IPS-20b (cell line): Measurements from ENCODE around the gene LILRB5.
"Not testable (repeated sequence)": the region's sequence is repeated elsewhere in the genome, so short reads cannot be mapped to it uniquely, and the experiment has no call there.

ENCODE experiments used
- H3K27ac ChIP-seq: one replicate; pipeline ENCODE4 v1.5.1; 2013; ENCODE audit warnings: low read length
- H3K27me3 ChIP-seq: 2 replicates; pipeline ENCODE4 v1.6.1; 2013; ENCODE audit warnings: mild to moderate bottlenecking, low read length, inconsistent platforms; ENCODE audit not compliant: insufficient read depth
- H3K36me3 ChIP-seq: 2 replicates; pipeline ENCODE4 v1.6.1; 2013; ENCODE audit warnings: low read depth, mild to moderate bottlenecking, inconsistent platforms, low read length, moderate library complexity; ENCODE audit not compliant: insufficient read depth
- H3K4me1 ChIP-seq: 2 replicates; pipeline ENCODE4 v1.6.1; 2013; ENCODE audit warnings: mild to moderate bottlenecking, control low read depth, inconsistent platforms, low read length, moderate library complexity; ENCODE audit not compliant: insufficient read depth
- H3K4me3 ChIP-seq: 2 replicates; pipeline ENCODE4 v1.5.1; 2013; ENCODE audit warnings: mild to moderate bottlenecking, low read length, inconsistent platforms
- H3K9ac ChIP-seq: 2 replicates; pipeline ENCODE4 v1.6.1; 2013; ENCODE audit warnings: low read depth, mild to moderate bottlenecking, inconsistent platforms, low read length, moderate library complexity
- H3K9me3 ChIP-seq: 2 replicates; pipeline ENCODE4 v1.6.1; 2013; ENCODE audit warnings: mild to moderate bottlenecking, low read depth, low read length, inconsistent platforms; ENCODE audit not compliant: insufficient read depth

LILRB5 gene

GRCh38 chr19:54252845-54253244, 4.2 kb downstream of the LILRB5 start:
- no peaks in the 10 kb centered on the region for H3K9me3 ChIP-seq
- no peaks in the 10 kb centered on the region; the same call in 1 of the 2 replicates for H3K4me1 ChIP-seq
- H3K4me3 ChIP-seq, result no peak overlapping the region
- H3K9ac ChIP-seq, result no peak overlapping the region
- no peak overlapping the region for H3K27ac ChIP-seq
- no peaks in the 10 kb centered on the region; the same call in 1 of the 2 replicates for H3K27me3 ChIP-seq
- H3K36me3 ChIP-seq, result no peaks in the 10 kb centered on the region

DNA sequence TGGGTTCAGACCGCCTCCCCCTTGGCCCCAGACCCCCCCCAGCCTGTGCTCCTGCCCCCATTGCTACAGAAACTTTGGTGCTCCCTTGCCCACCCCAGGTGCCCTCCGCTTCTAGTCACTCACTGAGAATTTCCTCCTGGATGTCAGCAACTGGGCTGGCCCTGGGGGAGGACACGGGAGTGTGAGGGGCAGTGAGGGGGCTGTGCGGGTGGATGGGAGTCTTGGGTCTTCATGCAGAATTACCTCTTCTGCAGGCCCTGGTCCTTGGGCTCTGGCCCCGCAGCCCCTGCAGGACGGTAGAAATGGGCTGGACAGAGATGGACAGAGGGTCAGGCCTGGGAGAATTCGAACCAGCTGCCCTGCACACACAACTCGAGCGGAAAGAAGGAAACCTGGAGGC, 4.8 kb downstream of the LILRB5 start:
- Histone ChIP-seq H3K27me3 (no peaks in the 10 kb centered on the region; the same call in 1 of the 2 replicates), H3K4me1 (no peaks in the 10 kb centered on the region; the same call in 1 of the 2 replicates)

DNA sequence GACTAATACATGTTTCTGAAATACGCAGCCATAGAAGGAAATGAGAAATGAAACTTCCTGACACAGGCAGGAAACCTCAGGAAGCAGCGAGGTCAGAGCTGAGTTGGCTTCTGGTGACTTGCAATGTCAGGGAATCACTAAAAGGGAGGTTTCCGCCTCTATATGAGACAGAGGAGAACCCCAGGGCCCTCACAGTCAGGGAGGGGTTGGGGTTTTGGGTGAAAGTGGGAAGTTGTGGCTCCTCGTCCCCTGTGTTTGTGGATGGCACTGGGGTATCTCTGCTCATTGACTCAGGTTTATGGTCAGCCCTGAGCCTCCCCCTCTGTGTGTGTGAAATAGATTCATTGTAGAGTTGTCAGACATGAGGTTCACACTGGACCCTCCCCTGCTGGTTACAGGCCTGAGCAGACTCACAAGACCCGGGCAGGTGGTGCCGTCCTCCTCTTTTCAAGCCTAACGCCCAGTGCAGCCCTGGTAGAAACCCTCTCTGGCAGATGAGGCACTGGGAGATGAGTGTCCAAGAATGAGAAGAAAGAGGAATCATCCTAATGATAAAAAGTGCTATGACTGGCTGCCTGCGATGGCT, 9.0 kb downstream of the LILRB5 start:
- no peak overlapping the region for H3K4me3 ChIP-seq
- H3K27ac ChIP-seq, result no peak overlapping the region

More for the DNA sequence above, 4.8 kb downstream of the LILRB5 start:
- Histone ChIP-seq H3K27ac (no peak overlapping the region), H3K9me3 (no peaks in the 10 kb centered on the region), H3K36me3 (no peaks in the 10 kb centered on the region), H3K4me3 (no peak overlapping the region), H3K9ac (no peak overlapping the region)

DNA sequence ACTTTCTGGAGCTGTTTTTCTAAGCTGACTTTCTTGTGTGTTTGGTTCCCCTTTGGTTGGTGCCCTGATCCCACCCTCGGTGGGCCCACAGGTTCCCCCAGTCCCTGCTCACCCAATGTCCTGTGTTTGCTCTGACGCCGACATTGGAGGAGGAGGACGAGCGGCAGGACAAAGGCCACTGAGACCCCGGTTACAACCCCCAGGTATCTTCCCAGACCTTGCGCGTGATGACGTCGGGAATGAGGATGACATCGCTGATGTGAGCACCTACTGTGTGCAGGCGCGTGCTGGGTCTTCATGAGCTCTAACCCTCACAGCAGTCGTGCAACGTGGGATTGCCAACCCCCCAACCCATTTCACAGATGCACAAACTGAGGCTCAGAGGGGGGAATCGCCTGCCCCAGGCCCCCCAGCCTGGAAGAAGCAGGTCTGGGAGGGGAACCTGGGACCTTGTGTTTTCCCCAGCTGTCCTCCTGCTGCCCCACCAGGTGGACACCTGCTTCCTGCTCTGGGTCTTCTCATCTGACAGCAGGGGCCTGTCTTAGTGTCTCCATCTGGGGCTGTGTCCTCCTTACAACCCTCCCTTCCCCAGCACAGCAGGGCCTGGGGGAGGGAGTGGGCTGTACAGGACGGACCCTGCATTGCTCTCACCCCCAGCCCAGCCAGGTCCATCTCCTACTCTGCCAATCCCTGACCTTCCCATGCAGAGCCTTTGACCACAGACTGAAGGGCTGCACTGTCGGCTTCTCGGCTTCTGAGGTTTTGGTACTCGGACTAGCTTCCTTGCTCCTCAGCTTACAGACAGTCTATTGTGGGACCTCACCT, 9.8 kb downstream of the LILRB5 start:
- Histone ChIP-seq H3K4me1 (no peaks in the 10 kb centered on the region), H3K27ac (no peak overlapping the region), H3K9ac (no peak overlapping the region), H3K36me3 (no peaks in the 10 kb centered on the region), H3K27me3 (no peaks in the 10 kb centered on the region), H3K9me3 (no peaks in the 10 kb centered on the region), H3K4me3 (no peak overlapping the region)

More for the DNA sequence above, 9.0 kb downstream of the LILRB5 start:
- H3K9me3 ChIP-seq, result no peaks in the 10 kb centered on the region
- no peaks in the 10 kb centered on the region for H3K27me3 ChIP-seq
- H3K9ac ChIP-seq, result no peak overlapping the region
- no peaks in the 10 kb centered on the region for H3K4me1 ChIP-seq
- no peaks in the 10 kb centered on the region for H3K36me3 ChIP-seq

DNA sequence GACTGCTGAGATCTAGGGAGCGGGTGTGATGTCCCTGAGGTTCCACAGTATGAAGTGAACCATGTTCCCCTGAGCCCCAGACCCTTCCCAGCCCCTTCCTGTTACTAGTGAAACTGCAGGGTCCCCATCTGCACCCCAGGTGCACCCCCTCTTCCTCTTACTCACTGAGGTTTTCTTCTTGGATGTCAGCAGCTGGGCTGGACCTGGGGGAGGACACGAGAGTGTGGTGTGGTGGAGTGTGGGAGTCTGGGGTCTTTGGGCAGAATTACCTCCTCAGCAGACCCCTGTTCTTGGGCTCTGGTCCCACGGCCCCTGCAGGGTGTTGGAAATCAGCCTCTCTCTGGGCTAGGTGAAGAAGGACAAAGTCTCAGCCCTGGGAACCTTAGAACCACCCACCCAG, 11.1 kb downstream of the LILRB5 start:
- Histone ChIP-seq H3K9ac (no peak overlapping the region), H3K27me3 (no peaks in the 10 kb centered on the region), H3K9me3 (no peaks in the 10 kb centered on the region), H3K36me3 (no peaks in the 10 kb centered on the region), H3K4me1 (no peaks in the 10 kb centered on the region), H3K4me3 (no peak overlapping the region), H3K27ac (no peak overlapping the region)

DNA sequence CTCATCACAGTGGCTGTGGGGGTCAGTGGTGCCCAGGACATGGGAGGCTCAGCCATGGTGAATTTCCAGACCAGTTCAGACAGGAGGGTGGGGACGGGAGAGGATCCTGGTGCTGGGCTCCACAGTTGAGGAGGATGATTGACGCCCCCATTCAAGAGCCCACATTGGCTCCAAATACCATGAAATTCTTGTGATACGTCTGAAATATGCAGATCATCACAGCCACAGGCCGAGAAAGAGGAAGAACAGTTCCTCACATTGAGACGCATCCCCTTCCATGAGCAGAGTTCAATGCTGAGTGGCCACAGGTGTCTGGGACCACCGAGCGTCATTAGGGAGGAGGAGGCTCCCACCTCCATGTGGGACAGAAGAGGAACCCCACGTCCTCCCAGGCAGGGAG, 13.3 kb downstream of the LILRB5 start:
- not testable (repeated sequence) for H3K27ac ChIP-seq, H3K4me1 ChIP-seq, H3K9ac ChIP-seq, H3K36me3 ChIP-seq, H3K4me3 ChIP-seq, H3K9me3 ChIP-seq, H3K27me3 ChIP-seq

GRCh38 chr19:54242646-54243045, 14.4 kb downstream of the LILRB5 start, which contains the start of gene LILRA6:
Gene LILRA6, minus strand, starts transcription at chr19:54242790.
- not testable (repeated sequence) for H3K9ac ChIP-seq, H3K4me1 ChIP-seq, H3K9me3 ChIP-seq, H3K4me3 ChIP-seq, H3K27me3 ChIP-seq, H3K36me3 ChIP-seq, H3K27ac ChIP-seq

DNA sequence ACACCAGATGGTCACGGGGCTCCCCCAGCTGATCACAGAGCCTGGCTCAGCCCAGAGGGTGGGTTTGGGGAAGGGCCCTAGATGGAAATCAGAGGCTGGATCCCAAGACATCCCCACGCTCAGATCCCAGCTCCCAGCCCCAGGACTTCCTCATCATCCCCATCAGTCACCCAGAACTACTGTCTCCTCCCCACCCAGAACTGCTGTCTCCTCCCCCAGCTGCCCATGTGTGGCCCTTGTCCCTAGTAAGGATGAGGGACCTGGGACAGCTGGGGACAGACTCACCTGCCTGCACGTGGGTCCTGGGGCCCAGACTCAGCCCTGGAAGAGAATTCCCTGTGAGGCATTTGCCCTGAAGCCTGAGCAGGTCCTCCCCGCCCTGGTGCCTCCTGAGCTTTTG, 14.8 kb downstream of the LILRB5 start:
- H3K9ac ChIP-seq, H3K4me1 ChIP-seq, H3K27me3 ChIP-seq, H3K4me3 ChIP-seq, H3K27ac ChIP-seq, H3K36me3 ChIP-seq, H3K9me3 ChIP-seq: not testable (repeated sequence)

DNA sequence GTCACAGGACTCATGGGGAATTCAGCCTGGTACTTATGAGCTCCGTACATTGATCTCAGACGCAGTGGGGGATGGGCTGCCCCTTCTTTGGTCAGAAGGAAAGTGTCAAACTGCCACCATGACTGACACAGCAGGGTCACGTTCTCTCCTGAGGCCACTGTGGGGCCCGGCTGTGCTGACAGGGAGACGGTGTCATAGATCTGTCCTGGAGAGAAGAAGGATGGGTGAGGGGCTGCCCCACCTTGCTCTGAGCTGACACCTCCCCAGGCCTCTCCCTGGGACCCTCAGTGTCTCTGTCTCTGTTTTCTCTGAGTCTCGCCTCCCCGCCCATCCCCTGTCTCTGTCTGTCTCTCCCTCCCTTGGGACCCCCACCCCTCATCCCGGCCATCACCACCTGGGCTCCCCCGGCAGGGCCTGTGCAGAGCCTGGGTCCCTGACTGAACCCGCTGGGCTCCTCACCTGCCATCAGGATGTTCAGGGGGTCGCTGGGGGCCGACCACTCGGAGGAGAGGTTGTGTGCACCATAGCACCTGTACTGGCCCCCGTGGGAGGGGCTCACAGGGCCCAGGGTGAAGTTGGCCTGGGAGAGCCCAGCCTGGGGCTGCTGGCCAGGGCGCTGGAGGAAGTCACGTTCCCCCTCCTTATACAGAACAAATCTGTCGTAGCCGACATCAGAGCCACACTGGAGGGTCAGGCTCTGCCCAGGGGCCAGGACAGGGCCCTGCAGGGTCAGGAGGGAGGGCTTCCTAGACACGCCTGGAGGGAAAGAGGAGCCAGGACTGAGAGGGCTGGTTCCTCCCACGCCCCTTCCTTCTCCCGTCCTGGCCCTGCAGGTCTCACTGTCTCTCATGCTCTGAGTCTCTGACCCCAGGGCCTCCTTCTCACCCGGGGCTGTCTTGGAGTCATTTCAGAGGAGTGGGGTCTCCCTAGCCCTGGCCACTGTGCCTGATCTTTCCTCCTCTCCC, 16.4 kb downstream of the LILRB5 start:
- not testable (repeated sequence) for H3K4me1 ChIP-seq, H3K4me3 ChIP-seq, H3K27me3 ChIP-seq

GRCh38 chr19:54239491-54240371, 17.3 kb downstream of the LILRB5 start:
- not testable (repeated sequence) for H3K27ac ChIP-seq, H3K9ac ChIP-seq, H3K27me3 ChIP-seq, H3K4me1 ChIP-seq, H3K4me3 ChIP-seq, H3K9me3 ChIP-seq, H3K36me3 ChIP-seq

More for the DNA sequence above, 16.4 kb downstream of the LILRB5 start:
- H3K27ac ChIP-seq, H3K9ac ChIP-seq, H3K9me3 ChIP-seq, H3K36me3 ChIP-seq: not testable (repeated sequence)

DNA sequence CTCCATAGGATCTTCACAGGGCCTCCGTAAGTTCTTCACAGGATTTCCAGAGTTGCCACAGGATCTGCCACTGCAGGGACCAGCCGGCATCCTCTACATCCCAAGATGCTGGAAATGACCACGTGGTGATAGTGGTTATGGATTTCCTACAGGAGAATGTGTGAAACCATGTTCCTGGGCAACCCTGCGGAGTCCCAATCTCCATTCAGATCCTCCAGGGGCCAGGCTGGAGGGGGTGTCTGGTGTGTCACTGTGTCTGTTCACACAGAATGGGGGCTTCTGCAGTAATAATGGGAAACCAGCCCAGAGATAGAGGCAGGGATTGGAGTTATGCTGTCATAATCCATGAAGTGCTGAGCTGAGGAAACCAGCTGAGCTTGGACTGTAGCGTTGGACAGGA, 23.1 kb downstream of the LILRB5 start:
- Histone ChIP-seq H3K9ac (no peak overlapping the region), H3K36me3 (no peaks in the 10 kb centered on the region), H3K27ac (no peak overlapping the region), H3K9me3 (peaks cover 7% of the 10 kb centered on the region), H3K4me1 (no peaks in the 10 kb centered on the region), H3K27me3 (peaks cover 41% of the 10 kb centered on the region), H3K4me3 (no peak overlapping the region)
